ENCODE results near the gene SRR.

- TF ChIP-seq CTCF (IDR thresholded peaks at IDR 0.05; ENCODE audit: poor library complexity, severe bottlenecking) (no peak), POLR2AphosphoS5 (IDR thresholded peaks at IDR 0.05) (no peak), REST (IDR thresholded peaks at IDR 0.05; ENCODE audit: borderline replicate concordance) (no peak), EP300 (conservative IDR thresholded peaks at IDR 0.05; ENCODE audit: poor library complexity, severe bottlenecking) (no peak)
Observed at GRCh38 chr17:2362881-2363280, 59.1 kb downstream of the SRR start.
